Stimulated activated CD4-positive, alpha-beta T cell treated with anti-CD3 and anti-CD28 coated beads, Interleukin-4, amount 100 ng/mL, for 1 hour (primary cell): ENCODE results near the gene STEAP2.

Experiments
- DNase-seq: peaks from one replicate; pipeline ENCODE4 v3.0.0-alpha.2; 2020

STEAP2 gene

DNA sequence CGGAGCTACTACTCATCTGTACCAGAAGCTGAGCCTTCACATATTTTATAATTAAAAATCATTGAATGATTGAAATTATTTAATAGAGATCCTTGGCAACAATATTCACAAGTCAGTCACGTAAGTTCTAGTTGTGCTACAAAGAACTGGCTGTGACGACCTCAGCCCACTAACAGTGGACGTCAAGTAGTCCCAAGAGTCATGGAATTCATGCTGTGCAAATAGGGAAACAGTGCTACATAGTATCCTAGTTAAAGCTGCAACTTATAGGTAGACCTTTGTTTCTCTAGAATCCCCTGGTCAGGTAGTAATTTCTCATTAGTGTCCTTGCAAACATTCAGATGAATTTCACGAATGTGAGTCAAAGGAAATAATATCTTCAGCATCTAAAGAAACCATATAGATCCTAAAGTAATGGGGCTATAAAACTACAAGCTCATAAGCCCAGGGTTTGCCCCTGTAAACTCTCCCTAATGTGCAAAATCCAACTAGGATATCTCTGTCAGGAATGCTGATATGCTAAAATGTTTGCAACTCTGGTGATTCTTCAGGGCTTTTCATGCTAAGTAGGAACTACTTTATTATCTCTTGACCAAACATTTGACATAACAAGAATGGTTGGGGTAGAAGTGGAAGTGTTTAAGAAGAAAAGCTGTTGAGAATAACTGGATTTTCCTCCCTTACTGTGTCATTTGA lies 64.6 kb downstream of the STEAP2 start:
- DNase-seq, result no peak
